Fibroblast of upper back skin (primary cell): ENCODE data around the gene AMY2A.
"Not testable (repeated sequence)": the region's sequence is repeated elsewhere in the genome, so short reads cannot be mapped to it uniquely, and the experiment has no call there.

ENCODE experiments used
- DNase-seq: peaks from one replicate; pipeline ENCODE4 v3.0.0-alpha.2; 2013

AMY2A gene

GRCh38 chr1:103616994-103617477 is at the start of gene AMY2A:
Gene AMY2A (plus strand): TSS chr1:103617427. CDS start chr1:103617441, 14 bp downstream.
- DNase-seq, result not testable (repeated sequence)

- DNase-seq, result no peak
These were observed 47.7 kb upstream of the AMY2A start for GRCh38 chr1:103569493-103569892.

GRCh38 chr1:103571289-103571688 is 45.9 kb upstream of the AMY2A start, which contains the start of gene AMY2B:
Gene AMY2B (plus strand): TSS chr1:103571589. CDS start chr1:103571603, 14 bp downstream.
- not testable (repeated sequence) for DNase-seq

GRCh38 chr1:103576065-103576464 is 41.2 kb upstream of the AMY2A start:
- peak; percentile 1 for DNase-seq

GRCh38 chr1:103576784-103577183 is 40.4 kb upstream of the AMY2A start:
- DNase-seq, result not testable (repeated sequence)

GRCh38 chr1:103582464-103582863 is 34.8 kb upstream of the AMY2A start:
- DNase-seq, result no peak

- no peak for DNase-seq
These were observed 33.3 kb upstream of the AMY2A start for GRCh38 chr1:103583887-103584286.

GRCh38 chr1:103584537-103584936 is 32.7 kb upstream of the AMY2A start:
- DNase-seq, result no peak

GRCh38 chr1:103602740-103603139 is 14.5 kb upstream of the AMY2A start:
- DNase-seq, result not testable (repeated sequence)

- DNase-seq, result no peak
These were observed 865 bp upstream of the AMY2A start for GRCh38 chr1:103616362-103616761.

GRCh38 chr1:103627436-103627835 is 10.2 kb downstream of the AMY2A start:
- DNase-seq, result not testable (repeated sequence)

GRCh38 chr1:103641194-103641593 is 24.0 kb downstream of the AMY2A start:
- DNase-seq, result not testable (repeated sequence)

- DNase-seq, result not testable (repeated sequence)
These were observed 26.7 kb downstream of the AMY2A start for GRCh38 chr1:103643908-103644307.

GRCh38 chr1:103650305-103650704 is 33.1 kb downstream of the AMY2A start:
- DNase-seq, result not testable (repeated sequence)

GRCh38 chr1:103650889-103651288 is 33.7 kb downstream of the AMY2A start:
- not testable (repeated sequence) for DNase-seq

GRCh38 chr1:103654133-103654532 is 36.9 kb downstream of the AMY2A start:
- not testable (repeated sequence) for DNase-seq

GRCh38 chr1:103655460-103655859 is 38.2 kb downstream of the AMY2A start, which contains the start of gene AMY1A:
Gene AMY1A (plus strand): TSS chr1:103655760. CDS start chr1:103656331, 571 bp downstream.
- DNase-seq, result not testable (repeated sequence)
